K562 (cell line): ENCODE data around the gene UBXN6. TPM values are rescaled to one million over a fixed set of nuclear protein-coding genes. Genes with fewer than 3 reads are reported as not detected.

Source experiments
- BRD4 ChIP-seq: fragments of 200-600 bp; sonication (generic); IDR thresholded peaks from 2 replicates; pipeline ENCODE4 v1.6.1; 2017; ENCODE audit warnings: inconsistent platforms
- CBX5 ChIP-seq: IDR thresholded peaks from 2 replicates; pipeline ENCODE4 v1.6.1; 2014; ENCODE audit warnings: low read depth, borderline replicate concordance
- CHD4 ChIP-seq: fragments of 200-600 bp; sonication (generic); IDR thresholded peaks from 3 replicates; pipeline ENCODE4 v1.6.1; 2012; ENCODE audit warnings: low read depth, mild to moderate bottlenecking, mixed read lengths, low read length, inconsistent platforms; ENCODE audit not compliant: insufficient read depth, insufficient replicate concordance, poor library complexity, severe bottlenecking
- CREB1 ChIP-seq, 2 experiments: sonication (generic) in 1 of 2; formaldehyde crosslinking in 1 of 2; IDR thresholded peaks; 2 replicates each; pipeline versions ENCODE4 v1.6.1 to v1.8.0; 2012 to 2022; ENCODE audit warnings: inconsistent platforms in 1 of 2, mild to moderate bottlenecking in 1 of 2, missing genetic modification reagents in 1 of 2, moderate library complexity in 1 of 2
- FOXA1 ChIP-seq: fragments of 450-650 bp; IDR thresholded peaks from 2 replicates; pipeline ENCODE4 v1.6.1; 2016; ENCODE audit warnings: mild to moderate bottlenecking, borderline replicate concordance
- GATA2 ChIP-seq: sonication (generic); formaldehyde crosslinking; IDR thresholded peaks from 2 replicates; pipeline ENCODE4 v1.4.0; 2020; ENCODE audit warnings: mild to moderate bottlenecking, missing genetic modification reagents
- JUN ChIP-seq, 2 experiments: sonication (generic) in 1 of 2; formaldehyde crosslinking in 1 of 2; IDR thresholded peaks; 2 replicates each; pipeline versions ENCODE4 v1.6.1 to v1.8.0; 2012 to 2022; ENCODE audit warnings: borderline replicate concordance in 2 of 2, mild to moderate bottlenecking in 2 of 2, improper control_type of control experiment in 1 of 2, low read depth in 1 of 2, low read length in 1 of 2, missing genetic modification reagents in 1 of 2
- JUND ChIP-seq, 2 experiments: IDR thresholded peaks; 2 replicates in 1 of 2; 3 replicates in 1 of 2; pipeline ENCODE4 v1.6.1; 2011; ENCODE audit warnings: borderline replicate concordance in 2 of 2, low read depth in 2 of 2, low read length in 2 of 2, improper control_type of control experiment in 1 of 2, missing biosample characterization in 1 of 2, missing genetic modification characterization in 1 of 2, missing genetic modification reagents in 1 of 2
- LEF1 ChIP-seq: fragments of 450-650 bp; IDR thresholded peaks from 2 replicates; pipeline ENCODE4 v1.6.1; 2016; ENCODE audit warnings: mild to moderate bottlenecking
- MAFG ChIP-seq: fragments of 450-650 bp; conservative IDR thresholded peaks from 2 replicates; pipeline ENCODE4 v1.6.1; 2016; ENCODE audit warnings: missing genetic modification characterization, missing compliant biosample characterization
- NFE2 ChIP-seq: IDR thresholded peaks from 2 replicates; pipeline ENCODE4 v1.6.1; 2014; ENCODE audit warnings: antibody characterized with exemption, low read depth
- OTX1 ChIP-seq: fragments of 450-650 bp; formaldehyde crosslinking; IDR thresholded peaks from 2 replicates; pipeline ENCODE4 v1.4.0; 2022; ENCODE audit warnings: mild to moderate bottlenecking
- PPARD ChIP-seq: fragments of 250-450 bp; sonication (Bioruptor Pico); IDR thresholded peaks from 2 replicates; pipeline ENCODE4 v1.8.0; 2022; ENCODE audit warnings: inconsistent platforms, mild to moderate bottlenecking, moderate library complexity
- SMAD4 ChIP-seq: fragments of 250-450 bp; sonication (Bioruptor Pico); conservative IDR thresholded peaks from 2 replicates; pipeline ENCODE4 v1.8.0; 2021; ENCODE audit warnings: inconsistent platforms, mild to moderate bottlenecking, moderate library complexity
- TBL1XR1 ChIP-seq, 2 experiments: IDR thresholded peaks; 2 replicates each; pipeline ENCODE4 v1.6.1; 2012; ENCODE audit warnings: improper control_type of control experiment in 2 of 2, low read length in 2 of 2, mild to moderate bottlenecking in 1 of 2
- TFAP4 ChIP-seq: sonication (generic); formaldehyde crosslinking; IDR thresholded peaks from 2 replicates; pipeline ENCODE4 v1.8.0; 2022; ENCODE audit warnings: missing genetic modification reagents, mild to moderate bottlenecking, moderate library complexity, borderline replicate concordance
- ZBTB9 ChIP-seq: fragments of 450-650 bp; formaldehyde crosslinking; IDR thresholded peaks from 2 replicates; pipeline ENCODE4 v1.4.0; 2020; ENCODE audit warnings: mild to moderate bottlenecking, moderate library complexity
- ZNF644 ChIP-seq: fragments of 200-800 bp; sonication (Bioruptor generic); IDR thresholded peaks from 2 replicates; pipeline ENCODE4 v1.6.1; 2016; ENCODE audit warnings: low read depth, missing genetic modification characterization, missing compliant biosample characterization
- ZNF766 ChIP-seq: fragments of 200-800 bp; sonication (Bioruptor generic); conservative IDR thresholded peaks from 2 replicates; pipeline ENCODE4 v1.6.1; 2016; ENCODE audit warnings: missing genetic modification characterization, missing compliant biosample characterization
- polyA plus RNA-seq, 8 experiments: library from polyadenylated mRNA; depleted of rRNA in 4 of 8; stranded (reverse) in 5 of 8; unstranded in 3 of 8; fragments of >200 nt; fragmentation: Nextera tagmentation in 2 of 8; fragmentation: Illumina TruSeq in 1 of 8; extraction: Ambion mirVana in 2 of 8; extraction: Trizol in 1 of 8; gene quantifications; 2 replicates each; pipeline versions ENCODE4 v1.2.1 to v1.2.3, GENCODE V29; 2011 to 2014; ENCODE audit warnings: inconsistent platforms in 1 of 8, missing spikeins in 1 of 8
- total RNA-seq, 7 experiments: library from RNA; depleted of rRNA in 6 of 7; stranded (reverse); fragments of >200 nt in 6 of 7; fragmentation: Illumina TruSeq in 2 of 7; extraction: Trizol in 2 of 7; gene quantifications; 2 replicates each; pipeline versions ENCODE4 v1.2.1 to v1.2.3, GENCODE V29; 2011 to 2021; ENCODE audit warnings: low replicate concordance in 1 of 7
- TF ChIP-seq, protein P1 (sequence below): conservative IDR thresholded peaks from 2 replicates; pipeline ENCODE4 v1.6.1; 2011; ENCODE audit warnings: low read depth, mild to moderate bottlenecking, low read length; ENCODE audit not compliant: control insufficient read depth
- TF ChIP-seq, protein P2 (sequence below): IDR thresholded peaks from 2 replicates; pipeline ENCODE4 v1.6.1; 2014; ENCODE audit warnings: antibody characterized with exemption

The UBXN6 gene
- total and polyA plus RNA-seq, 9 of the 15 experiments (the other 6 are each of a cell fraction or from before 2014, with no cell fraction given) = 0.48 to 90.2 (median 29.5) TPM

DNA sequence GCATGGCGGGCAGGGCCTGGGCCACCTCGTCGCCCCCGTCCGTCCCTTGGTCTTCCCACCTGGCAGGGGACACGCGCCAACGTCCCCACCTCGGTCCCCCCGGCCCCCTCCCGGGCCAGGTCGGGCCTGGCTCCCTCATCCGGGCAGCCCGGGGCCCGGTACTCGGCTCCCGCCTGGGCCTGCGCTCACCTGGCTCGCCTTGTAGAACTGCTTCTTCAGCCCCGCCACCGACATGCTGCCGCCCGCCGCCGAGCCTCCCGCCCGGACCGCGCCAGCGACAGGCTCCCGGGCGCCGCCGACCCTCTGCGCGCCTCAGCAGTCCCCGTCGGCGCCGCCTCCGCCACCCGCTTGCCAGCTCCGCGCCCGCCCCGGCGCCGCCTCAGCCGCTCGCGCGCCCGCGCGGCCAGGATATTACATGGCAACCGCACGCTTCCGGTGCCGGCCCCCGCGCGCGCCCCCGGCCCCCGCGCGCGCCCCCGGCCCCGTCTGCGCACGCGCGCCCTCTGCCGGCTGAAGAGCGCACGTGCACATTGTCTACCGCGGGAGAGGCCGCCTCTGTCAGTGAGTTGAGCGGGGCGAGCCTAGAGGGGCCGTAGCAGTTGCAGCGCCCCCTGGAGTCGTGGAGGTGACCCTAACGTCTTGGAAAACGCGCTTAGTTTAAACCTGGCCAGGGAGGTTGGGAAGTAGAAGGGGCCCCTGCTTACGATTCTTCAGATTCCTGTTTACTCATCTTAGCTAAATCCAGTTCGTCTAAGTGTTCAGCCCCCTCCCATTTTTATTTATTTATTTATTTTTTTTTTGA is 57.3 kb downstream of the UBXN6 start, which contains the start of gene SH3GL1 (continued):
- TF ChIP-seq, protein P1, sequence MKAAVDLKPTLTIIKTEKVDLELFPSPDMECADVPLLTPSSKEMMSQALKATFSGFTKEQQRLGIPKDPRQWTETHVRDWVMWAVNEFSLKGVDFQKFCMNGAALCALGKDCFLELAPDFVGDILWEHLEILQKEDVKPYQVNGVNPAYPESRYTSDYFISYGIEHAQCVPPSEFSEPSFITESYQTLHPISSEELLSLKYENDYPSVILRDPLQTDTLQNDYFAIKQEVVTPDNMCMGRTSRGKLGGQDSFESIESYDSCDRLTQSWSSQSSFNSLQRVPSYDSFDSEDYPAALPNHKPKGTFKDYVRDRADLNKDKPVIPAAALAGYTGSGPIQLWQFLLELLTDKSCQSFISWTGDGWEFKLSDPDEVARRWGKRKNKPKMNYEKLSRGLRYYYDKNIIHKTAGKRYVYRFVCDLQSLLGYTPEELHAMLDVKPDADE = peak; percentile 79
- TF ChIP-seq CREB1 (IDR thresholded peaks at IDR 0.05) (peak; percentile 40), CREB1 (CRISPR knock-in tag; IDR thresholded peaks at IDR 0.05) (peak; percentile 74), OTX1 (no peak), BRD4 (no peak), FOXA1 (no peak), ZBTB9 (CRISPR knock-in tag) (no peak), TBL1XR1 (IDR thresholded peaks at IDR 0.05; ENCODE audit: low read length in 2 of 2) (peak in 1 of 2 experiments; percentile 72; a peak in 1 of 4 replicates), TFAP4 (CRISPR knock-in tag) (peak; percentile 76; the same call in 1 of the 2 replicates), SMAD4 (CRISPR knock-in tag) (peak; percentile 72), JUN (IDR thresholded peaks at IDR 0.05; ENCODE audit: borderline replicate concordance, low read depth, low read length) (peak; percentile 43; the same call in 1 of the 2 replicates), JUN (CRISPR knock-in tag; IDR thresholded peaks at IDR 0.05; ENCODE audit: borderline replicate concordance) (no peak), PPARD (CRISPR knock-in tag) (no peak), MAFG (tag) (no peak), JUND (IDR thresholded peaks at IDR 0.05; ENCODE audit: borderline replicate concordance, low read depth, low read length) (peak; percentile 83), JUND (tag; IDR thresholded peaks at IDR 0.05; ENCODE audit: borderline replicate concordance, low read depth, low read length) (no peak; the same call in 2 of the 3 replicates), LEF1 (no peak), ZNF766 (CRISPR knock-in tag) (peak; percentile 98), CHD4 (no peak), ZNF644 (tag) (peak; percentile 97), GATA2 (CRISPR knock-in tag) (no peak), CBX5 (no peak), NFE2 (peak; percentile 30; the same call in 1 of the 2 replicates)
- TF ChIP-seq, protein P2, sequence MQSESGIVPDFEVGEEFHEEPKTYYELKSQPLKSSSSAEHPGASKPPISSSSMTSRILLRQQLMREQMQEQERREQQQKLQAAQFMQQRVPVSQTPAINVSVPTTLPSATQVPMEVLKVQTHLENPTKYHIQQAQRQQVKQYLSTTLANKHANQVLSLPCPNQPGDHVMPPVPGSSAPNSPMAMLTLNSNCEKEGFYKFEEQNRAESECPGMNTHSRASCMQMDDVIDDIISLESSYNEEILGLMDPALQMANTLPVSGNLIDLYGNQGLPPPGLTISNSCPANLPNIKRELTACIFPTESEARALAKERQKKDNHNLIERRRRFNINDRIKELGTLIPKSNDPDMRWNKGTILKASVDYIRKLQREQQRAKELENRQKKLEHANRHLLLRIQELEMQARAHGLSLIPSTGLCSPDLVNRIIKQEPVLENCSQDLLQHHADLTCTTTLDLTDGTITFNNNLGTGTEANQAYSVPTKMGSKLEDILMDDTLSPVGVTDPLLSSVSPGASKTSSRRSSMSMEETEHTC = no peak
